ENCODE results near the gene ZDHHC24.

GRCh38 chr11:66566221-66566620, 20.4 kb upstream of the ZDHHC24 start:
- TF ChIP-seq, protein P1, sequence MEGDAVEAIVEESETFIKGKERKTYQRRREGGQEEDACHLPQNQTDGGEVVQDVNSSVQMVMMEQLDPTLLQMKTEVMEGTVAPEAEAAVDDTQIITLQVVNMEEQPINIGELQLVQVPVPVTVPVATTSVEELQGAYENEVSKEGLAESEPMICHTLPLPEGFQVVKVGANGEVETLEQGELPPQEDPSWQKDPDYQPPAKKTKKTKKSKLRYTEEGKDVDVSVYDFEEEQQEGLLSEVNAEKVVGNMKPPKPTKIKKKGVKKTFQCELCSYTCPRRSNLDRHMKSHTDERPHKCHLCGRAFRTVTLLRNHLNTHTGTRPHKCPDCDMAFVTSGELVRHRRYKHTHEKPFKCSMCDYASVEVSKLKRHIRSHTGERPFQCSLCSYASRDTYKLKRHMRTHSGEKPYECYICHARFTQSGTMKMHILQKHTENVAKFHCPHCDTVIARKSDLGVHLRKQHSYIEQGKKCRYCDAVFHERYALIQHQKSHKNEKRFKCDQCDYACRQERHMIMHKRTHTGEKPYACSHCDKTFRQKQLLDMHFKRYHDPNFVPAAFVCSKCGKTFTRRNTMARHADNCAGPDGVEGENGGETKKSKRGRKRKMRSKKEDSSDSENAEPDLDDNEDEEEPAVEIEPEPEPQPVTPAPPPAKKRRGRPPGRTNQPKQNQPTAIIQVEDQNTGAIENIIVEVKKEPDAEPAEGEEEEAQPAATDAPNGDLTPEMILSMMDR (conservative IDR thresholded peaks at IDR 0.05): no peak
- TF ChIP-seq EZH2 (IDR thresholded peaks at IDR 0.05; ENCODE audit: low read depth): no peak
